Caki2 (cell line): ENCODE measurements around the gene USP2. TPM values are rescaled to one million over a fixed set of nuclear protein-coding genes. Genes with fewer than 3 reads are reported as not detected.

Source experiments
- DNase-seq: peaks from one replicate; pipeline ENCODE4 v3.0.0-alpha.2; 2015; ENCODE audit warnings: low read depth
- in situ Hi-C: cut with HindIII; loops from 2 replicates; pipeline ENCODE4 v1.10.0; 2016; ENCODE audit warnings: low sequenced_read_pairs, low pct_unique_long_range_greater_than_20kb, mixed read lengths
- total RNA-seq: library from RNA; depleted of rRNA; stranded (reverse); fragments of >200 nt; shearing (Covaris generic); gene quantifications from 2 replicates; pipeline ENCODE4 v1.2.3, GENCODE V29; 2014; ENCODE audit warnings: low replicate concordance

Gene USP2
- total RNA-seq, 1 experiment from 2014 or later, result 3.7 TPM

GRCh38 chr11:119318240-119319135 is 63.0 kb downstream of the USP2 start:
- in situ Hi-C loops, result loop anchor here (25.0 kb wide), 1 partner anchor 206 kb away; the partner anchor contains the start of genes C2CD2L, DPAGT1 and HINFP
- no peak for DNase-seq

GRCh38 chr11:119317592-119318239 is 63.8 kb downstream of the USP2 start:
- in situ Hi-C loops, result loop anchor here (25.0 kb wide), 1 partner anchor 205 kb away; the partner anchor contains the start of genes C2CD2L, DPAGT1 and HINFP
- no peak for DNase-seq

- in situ Hi-C loops, result loop anchor here (25.0 kb wide), 1 partner anchor 205 kb away; the partner anchor contains the start of genes C2CD2L, DPAGT1 and HINFP
- no peak for DNase-seq
These were observed 64.5 kb downstream of the USP2 start, which contains the start of gene MCAM for GRCh38 chr11:119316729-119317591. Gene MCAM (minus strand): TSS chr11:119317130. CDS start chr11:119317101, 29 bp downstream.

GRCh38 chr11:119316016-119316728 is 65.3 kb downstream of the USP2 start:
- DNase-seq, result no peak
- in situ Hi-C loops, result loop anchor here (25.0 kb wide), 1 partner anchor 204 kb away; the partner anchor contains the start of genes C2CD2L, DPAGT1 and HINFP

GRCh38 chr11:119315131-119316015 is 66.1 kb downstream of the USP2 start:
- peak; percentile 20 for DNase-seq
- in situ Hi-C loops, result loop anchor here (25.0 kb wide), 1 partner anchor 203 kb away; the partner anchor contains the start of genes C2CD2L, DPAGT1 and HINFP

GRCh38 chr11:119314726-119315125 is 66.8 kb downstream of the USP2 start:
- DNase-seq, result no peak
- in situ Hi-C loops, result loop anchor here (25.0 kb wide), 1 partner anchor 202 kb away; the partner anchor contains the start of genes C2CD2L, DPAGT1 and HINFP

GRCh38 chr11:119310682-119311052 is 70.8 kb downstream of the USP2 start:
- no peak for DNase-seq
- in situ Hi-C loops, result loop anchor here (25.0 kb wide), 1 partner anchor 198 kb away; the partner anchor contains the start of genes C2CD2L, DPAGT1 and HINFP

- DNase-seq, result no peak
- in situ Hi-C loops, result loop anchor here (25.0 kb wide), 1 partner anchor 198 kb away; the partner anchor contains the start of genes C2CD2L, DPAGT1 and HINFP
These were observed 71.4 kb downstream of the USP2 start for GRCh38 chr11:119309953-119310681.

GRCh38 chr11:119309411-119309810 is 72.1 kb downstream of the USP2 start:
- DNase-seq, result no peak
- in situ Hi-C loops, result loop anchor here (25.0 kb wide), 1 partner anchor 197 kb away; the partner anchor contains the start of genes C2CD2L, DPAGT1 and HINFP

GRCh38 chr11:119307974-119308373 is 73.5 kb downstream of the USP2 start:
- in situ Hi-C loops, result loop anchor here (25.0 kb wide), 1 partner anchor 196 kb away; the partner anchor contains the start of genes C2CD2L, DPAGT1 and HINFP
- DNase-seq, result no peak

- no peak for DNase-seq
- in situ Hi-C loops, result loop anchor here (25.0 kb wide), 1 partner anchor 195 kb away; the partner anchor contains the start of genes C2CD2L, DPAGT1 and HINFP
These were observed 74.3 kb downstream of the USP2 start for GRCh38 chr11:119307219-119307618.

GRCh38 chr11:119306373-119306890 is 75.1 kb downstream of the USP2 start:
- in situ Hi-C loops, result loop anchor here (25.0 kb wide), 1 partner anchor 194 kb away; the partner anchor contains the start of genes C2CD2L, DPAGT1 and HINFP
- DNase-seq, result no peak

GRCh38 chr11:119305556-119306372 is 75.7 kb downstream of the USP2 start:
- DNase-seq, result no peak
- in situ Hi-C loops, result loop anchor here (25.0 kb wide), 1 partner anchor 193 kb away; the partner anchor contains the start of genes C2CD2L, DPAGT1 and HINFP
